AG08395 (cell line): ENCODE measurements around the gene GPR146.

ENCODE experiments used
- DNase-seq: peaks from one replicate; pipeline ENCODE4 v3.0.0; 2012; ENCODE audit warnings: mixed read lengths, low spot score

The GPR146 gene

GRCh38 chr7:1043552-1044188, 676 bp upstream of the GPR146 start:
- no peak for DNase-seq

GRCh38 chr7:1045069-1046063, 1.0 kb downstream of the GPR146 start:
- DNase-seq: no peak

GRCh38 chr7:1046722-1047679, 2.7 kb downstream of the GPR146 start:
- no peak for DNase-seq

- no peak for DNase-seq
Measured at GRCh38 chr7:1049006-1049741, 4.8 kb downstream of the GPR146 start.

- DNase-seq: no peak
Measured at GRCh38 chr7:1049801-1050200, 5.5 kb downstream of the GPR146 start.

GRCh38 chr7:1050254-1050906, 6.0 kb downstream of the GPR146 start:
- DNase-seq: no peak

- DNase-seq: no peak
Measured at GRCh38 chr7:1050956-1051690, 6.8 kb downstream of the GPR146 start.

GRCh38 chr7:1052031-1052818, 7.9 kb downstream of the GPR146 start:
- no peak for DNase-seq

GRCh38 chr7:1053002-1053411, 8.7 kb downstream of the GPR146 start:
- DNase-seq: no peak

GRCh38 chr7:1053816-1054370, 9.5 kb downstream of the GPR146 start:
- no peak for DNase-seq

GRCh38 chr7:1054438-1054837, 10.1 kb downstream of the GPR146 start:
- DNase-seq: no peak

GRCh38 chr7:1054861-1055450, 10.6 kb downstream of the GPR146 start:
- no peak for DNase-seq

GRCh38 chr7:1055491-1055955, 11.2 kb downstream of the GPR146 start:
- DNase-seq: no peak

- no peak for DNase-seq
Measured at GRCh38 chr7:1055956-1056784, 11.8 kb downstream of the GPR146 start.

GRCh38 chr7:1056785-1057410, 12.6 kb downstream of the GPR146 start:
- DNase-seq: no peak

GRCh38 chr7:1057416-1058291, 13.3 kb downstream of the GPR146 start:
- DNase-seq: no peak
